ENCODE measurements around the gene CCR4.

The CCR4 gene

DNA sequence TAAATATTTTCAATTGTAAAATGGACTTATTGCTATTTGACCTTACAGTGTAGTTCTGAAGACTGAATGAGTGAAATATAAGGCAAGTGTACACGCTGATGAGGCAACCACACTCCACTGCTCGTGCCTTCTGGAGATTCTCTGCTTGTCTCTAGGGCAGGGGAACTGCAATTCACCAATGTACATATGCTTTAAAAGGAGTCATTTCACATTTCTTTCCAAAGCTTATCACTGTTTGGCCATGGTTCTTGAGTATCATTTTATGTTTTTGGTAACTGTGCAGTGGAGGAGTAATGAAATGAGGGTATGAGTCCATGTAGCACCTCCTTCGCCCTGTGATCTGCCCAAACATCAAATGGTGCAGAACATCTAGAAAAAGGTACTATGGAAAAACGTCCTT is 43.7 kb downstream of the CCR4 start:
- no peaks in the 10 kb centered on the region for H3K36me3 ChIP-seq (ENCODE audit: control insufficient read depth in 2 of 2, insufficient read depth in 1 of 2, low read length in 2 of 2)
- ChIA-PET CTCF (no interaction called here), POLR2A (no interaction called here)
- no peaks in the 10 kb centered on the region for H3K4me1 ChIP-seq (ENCODE audit: control insufficient read depth, insufficient read depth, low read length)
- no peak for TF ChIP-seq ZNF416 (tag by site-specific recombination; IDR thresholded peaks at IDR 0.05)
- TF ChIP-seq ZNF664 (tag by site-specific recombination; IDR thresholded peaks at IDR 0.05) = no peak
- no peak for TF ChIP-seq GLIS1 (tag by site-specific recombination; IDR thresholded peaks at IDR 0.05)
- TF ChIP-seq BCL11B (tag by site-specific recombination; IDR thresholded peaks at IDR 0.05; ENCODE audit: low read depth) = no peak
- TF ChIP-seq HOXC10 (CRISPR knock-in tag; IDR thresholded peaks at IDR 0.05) = no peak
- TF ChIP-seq ZNF148 (tag by site-specific recombination; IDR thresholded peaks at IDR 0.05; ENCODE audit: borderline replicate concordance) = no peak
- no peak overlapping the region for H3K4me3 ChIP-seq (ENCODE audit: low read depth, low read length)
- no peak overlapping the region for H3K27ac ChIP-seq (ENCODE audit: extremely low read depth, low read depth, low read length)
- no peaks in the 10 kb centered on the region for H3K9me3 ChIP-seq (ENCODE audit: control insufficient read depth, insufficient read depth, low read depth, low read length)

- TF ChIP-seq ZNF274 (IDR thresholded peaks at IDR 0.05; ENCODE audit: low read length) = no peak
- TF ChIP-seq ZNF274 (tag by site-specific recombination; IDR thresholded peaks at IDR 0.05; ENCODE audit: borderline replicate concordance) = no peak
- TF ChIP-seq ZNF629 (tag by site-specific recombination; IDR thresholded peaks at IDR 0.05) = 0 out of 2 replicates have a peak, but pooled peaks have one; percentile 28
- no peak for TF ChIP-seq KLF10 (tag by site-specific recombination; IDR thresholded peaks at IDR 0.05)
- TF ChIP-seq ATF2 (tag by site-specific recombination; IDR thresholded peaks at IDR 0.05; ENCODE audit: low read depth) = peak; percentile 79
- TF ChIP-seq, protein P1, sequence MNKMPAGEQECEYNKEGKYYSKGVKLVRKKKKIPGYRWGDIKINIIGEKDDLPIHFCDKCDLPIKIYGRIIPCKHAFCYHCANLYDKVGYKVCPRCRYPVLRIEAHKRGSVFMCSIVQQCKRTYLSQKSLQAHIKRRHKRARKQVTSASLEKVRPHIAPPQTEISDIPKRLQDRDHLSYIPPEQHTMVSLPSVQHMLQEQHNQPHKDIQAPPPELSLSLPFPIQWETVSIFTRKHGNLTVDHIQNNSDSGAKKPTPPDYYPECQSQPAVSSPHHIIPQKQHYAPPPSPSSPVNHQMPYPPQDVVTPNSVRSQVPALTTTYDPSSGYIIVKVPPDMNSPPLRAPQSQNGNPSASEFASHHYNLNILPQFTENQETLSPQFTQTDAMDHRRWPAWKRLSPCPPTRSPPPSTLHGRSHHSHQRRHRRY (tag by site-specific recombination; IDR thresholded peaks at IDR 0.05) = no peak
- CTCF ChIA-PET = no interaction called here
- Histone ChIP-seq H3K4me1 (ENCODE audit: control insufficient read depth, insufficient read depth, low read length) (no peaks in the 10 kb centered on the region), H3K27ac (ENCODE audit: extremely low read depth, low read depth, low read length) (no peak overlapping the region), H3K36me3 (ENCODE audit: control insufficient read depth in 2 of 2, insufficient read depth in 1 of 2, low read length in 2 of 2) (no peaks in the 10 kb centered on the region), H3K9me3 (ENCODE audit: control insufficient read depth, insufficient read depth, low read depth, low read length) (no peaks in the 10 kb centered on the region), H3K4me3 (ENCODE audit: low read depth, low read length) (no peak overlapping the region)
- POLR2A ChIA-PET = no interaction called here
Measured at GRCh38 chr3:32996048-32996754, 44.8 kb downstream of the CCR4 start.

DNA sequence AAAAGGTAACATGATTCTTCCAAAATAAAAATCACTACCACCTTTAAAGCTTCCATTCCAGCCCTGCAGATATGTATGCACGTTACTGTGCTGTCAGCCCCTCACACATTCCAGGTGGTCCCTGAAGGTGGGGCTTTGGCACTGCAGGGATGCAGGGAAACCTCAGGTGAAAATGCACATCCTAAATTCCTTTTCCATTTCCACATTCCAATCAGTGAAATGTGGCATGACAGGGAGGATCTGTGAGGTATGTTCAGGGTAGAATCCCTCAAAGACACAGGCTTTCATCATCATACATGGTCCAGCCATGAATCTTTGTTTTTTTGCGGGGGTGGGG is 45.3 kb downstream of the CCR4 start:
- Histone ChIP-seq H3K36me3 (ENCODE audit: control insufficient read depth in 2 of 2, insufficient read depth in 1 of 2, low read length in 2 of 2) (no peaks in the 10 kb centered on the region), H3K27ac (ENCODE audit: extremely low read depth, low read depth, low read length) (no peak overlapping the region), H3K4me3 (ENCODE audit: low read depth, low read length) (no peak overlapping the region), H3K9me3 (ENCODE audit: control insufficient read depth, insufficient read depth, low read depth, low read length) (no peaks in the 10 kb centered on the region), H3K4me1 (ENCODE audit: control insufficient read depth, insufficient read depth, low read length) (no peaks in the 10 kb centered on the region)
- CTCF ChIA-PET = no interaction called here
- POLR2A ChIA-PET = no interaction called here
- TF ChIP-seq CTCF (tag by site-specific recombination; IDR thresholded peaks at IDR 0.05) (no peak), ZNF580 (tag by site-specific recombination; IDR thresholded peaks at IDR 0.05) (no peak), REST (tag by site-specific recombination; IDR thresholded peaks at IDR 0.05) (no peak), YY2 (tag by site-specific recombination; IDR thresholded peaks at IDR 0.05) (no peak), ZNF747 (tag by site-specific recombination; IDR thresholded peaks at IDR 0.05) (no peak), AEBP2 (tag by site-specific recombination; IDR thresholded peaks at IDR 0.05; ENCODE audit: borderline replicate concordance) (no peak), ZNF239 (tag by site-specific recombination; IDR thresholded peaks at IDR 0.05) (no peak)
